Measurements from ENCODE around the gene MRC2. TPM values are rescaled to one million over a fixed set of nuclear protein-coding genes. Genes with fewer than 3 reads are reported as not detected.

MRC2 gene
- total RNA-seq, 1 experiment from 2014 or later: 10.7 TPM

- Histone ChIP-seq H3K4me3 (replicated peaks in 1 of 2; ENCODE audit: low read depth in 1 of 2, low read length in 2 of 2) (no peak overlapping the region), H3K9ac (ENCODE audit: low read length) (no peak overlapping the region), H3K9me2 (ENCODE audit: insufficient read depth) (no peaks in the 10 kb centered on the region), H3K79me2 (ENCODE audit: insufficient read depth, low read length) (no peaks in the 10 kb centered on the region), H3K4me2 (ENCODE audit: low read length) (no peak overlapping the region), H3K9me3 (ENCODE audit: control insufficient read depth in 1 of 2, insufficient read depth in 1 of 2, low read depth in 1 of 2, low read length in 2 of 2) (peaks cover 0 to 5% of the 10 kb centered on the region in 2 experiments; a peak in 1 of 4 replicates), H3K27ac (ENCODE audit: low read depth, low read length) (no peak overlapping the region), H3K27me3 (ENCODE audit: insufficient read depth, low read length) (no peaks in the 10 kb centered on the region), H3K4me1 (ENCODE audit: control insufficient read depth in 1 of 2, insufficient read depth in 2 of 2, low read length in 2 of 2) (no peaks in the 10 kb centered on the region), H2AFZ (ENCODE audit: low read depth, low read length, poor library complexity, severe bottlenecking) (no peak overlapping the region), H4K20me1 (ENCODE audit: insufficient read depth) (no peaks in the 10 kb centered on the region), H3K36me3 (ENCODE audit: control insufficient read depth in 1 of 2, insufficient read depth in 2 of 2, low read length in 2 of 2) (peaks cover 21 to 23% of the 10 kb centered on the region in 2 experiments)
- CTCF ChIA-PET: no interaction called here
- TF ChIP-seq EGR1 (IDR thresholded peaks at IDR 0.05; ENCODE audit: low read depth): no peak
- no peak for TF ChIP-seq YY1 (IDR thresholded peaks at IDR 0.05; ENCODE audit: extremely low read depth, insufficient replicate concordance, low read depth, low read length)
- TF ChIP-seq JUND (IDR thresholded peaks at IDR 0.05): no peak
- no peak for TF ChIP-seq CTCF (IDR thresholded peaks at IDR 0.05 in 2 of 3, conservative IDR thresholded peaks at IDR 0.05 in 1 of 3; ENCODE audit: borderline replicate concordance in 1 of 3, insufficient read depth in 1 of 3, low read depth in 2 of 3, low read length in 2 of 3)
- no peak for TF ChIP-seq SP1 (IDR thresholded peaks at IDR 0.05; ENCODE audit: low read depth)
- TF ChIP-seq REST (IDR thresholded peaks at IDR 0.05; ENCODE audit: low read depth): no peak
- no peak for TF ChIP-seq ELF1 (IDR thresholded peaks at IDR 0.05; ENCODE audit: borderline replicate concordance, low read depth)
- no peak for TF ChIP-seq SRF (IDR thresholded peaks at IDR 0.05; ENCODE audit: low read depth)
- no peak for TF ChIP-seq ZFX (IDR thresholded peaks at IDR 0.05)
- TF ChIP-seq FOSL1 (IDR thresholded peaks at IDR 0.05; ENCODE audit: low read depth): no peak
- no peak for TF ChIP-seq CEBPB (IDR thresholded peaks at IDR 0.05; ENCODE audit: low read depth)
- no TSS peak for BruUV-seq (replicated peaks)
- POLR2A ChIA-PET: no interaction called here
- DNase-seq (ENCODE audit: low read depth, low spot score) (no peak), ATAC-seq (no peak)
- intact Hi-C loops (cut with micrococcal nuclease): no loop called here
- RAD21 ChIA-PET (ENCODE audit: low non-redundant PET in 1 of 2, low total read pairs in 2 of 2, uncharacterized antibody in 2 of 2, unreplicated experiment in 2 of 2): no interaction called here
Observed at GRCh38 chr17:62597150-62597549, 30.3 kb upstream of the MRC2 start.
